ENCODE measurements around the gene SLC35D3.
"Not testable (repeated sequence)": the region's sequence is repeated elsewhere in the genome, so short reads cannot be mapped to it uniquely, and the experiment has no call there.

SLC35D3 gene

DNA sequence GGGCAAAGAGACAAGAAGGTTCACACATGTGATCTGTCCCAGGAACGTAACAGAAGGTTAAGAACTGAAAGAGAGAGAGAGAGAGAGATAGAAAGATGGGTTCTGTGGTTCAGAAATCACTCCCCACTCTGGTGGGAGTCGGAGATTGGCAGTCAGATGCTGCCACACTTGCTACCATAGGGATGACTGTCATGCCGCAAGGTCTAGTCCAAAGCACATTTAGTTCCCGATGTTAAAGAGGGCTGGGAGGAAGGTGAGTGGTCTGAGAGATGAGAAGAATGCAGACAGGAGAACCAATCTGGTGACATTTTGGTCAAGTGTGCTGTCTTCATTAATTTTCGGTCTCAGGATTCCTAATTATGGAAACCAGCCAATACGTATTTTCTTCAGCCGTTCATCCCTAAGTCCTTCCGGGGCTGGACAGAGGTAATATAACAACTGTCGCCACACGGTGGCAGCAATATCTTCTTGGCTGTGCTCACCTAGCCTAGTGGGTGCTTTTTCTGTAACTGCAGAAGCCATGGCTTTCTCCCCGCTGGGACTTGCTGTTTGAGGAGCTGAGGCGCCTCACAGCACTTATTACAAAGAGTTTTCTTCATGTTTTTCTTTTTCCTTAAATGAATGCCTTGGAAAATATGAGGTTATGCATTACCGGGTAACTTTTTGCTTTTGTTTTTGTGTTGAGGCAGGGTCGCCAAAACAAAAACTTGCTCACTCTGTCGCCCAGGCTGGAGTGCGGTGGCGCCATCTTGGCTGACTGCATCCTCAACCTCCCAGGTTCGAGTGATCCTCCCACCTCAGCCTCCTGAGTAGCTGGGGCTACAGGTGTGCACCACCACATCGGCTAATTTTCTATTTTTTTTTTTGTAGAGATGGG, 46.0 kb downstream of the SLC35D3 start:
- peak; percentile 49 for DNase-seq (ENCODE audit: low spot score)

GRCh38 chr6:136968837-136969236, 46.7 kb downstream of the SLC35D3 start:
- no peak for DNase-seq (ENCODE audit: low spot score)

DNA sequence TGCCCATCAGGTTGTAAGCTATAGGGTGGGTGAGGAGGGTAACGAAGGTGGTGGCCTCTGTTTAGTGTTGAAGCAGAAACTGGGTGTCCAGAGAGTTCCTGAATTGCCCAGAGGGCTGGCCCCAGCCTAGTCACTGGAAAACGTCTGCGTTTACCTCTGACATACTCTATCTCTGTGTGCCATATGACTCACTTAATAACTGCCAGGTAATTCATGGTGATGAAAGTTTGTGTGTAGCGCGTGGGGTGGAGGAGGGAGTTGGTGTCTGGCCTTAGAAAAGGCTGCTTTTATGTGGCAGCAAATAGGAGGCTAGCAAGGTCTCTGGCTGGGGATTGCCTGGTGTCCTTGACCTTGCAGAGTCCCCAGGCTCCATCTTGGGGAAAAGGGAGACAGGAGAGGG, 47.3 kb downstream of the SLC35D3 start:
- DNase-seq (ENCODE audit: low spot score): no peak

- DNase-seq (ENCODE audit: low spot score): no peak
Measured at GRCh38 chr6:136969930-136970329, 47.8 kb downstream of the SLC35D3 start.

- no peak for DNase-seq (ENCODE audit: low spot score)
Measured at GRCh38 chr6:136971609-136972008, 49.5 kb downstream of the SLC35D3 start.

- DNase-seq (ENCODE audit: low spot score): not testable (repeated sequence)
Measured at GRCh38 chr6:136973781-136974180, 51.7 kb downstream of the SLC35D3 start.

Data from globus pallidus (tissue), 1 donor.